ENCODE measurements around the gene ZNF14. TPM values are rescaled to one million over a fixed set of nuclear protein-coding genes. Genes with fewer than 3 reads are reported as not detected.

The ZNF14 gene
- total and polyA plus RNA-seq, 2 experiments from 2014 or later = 4.6 to 10.2 TPM

DNA sequence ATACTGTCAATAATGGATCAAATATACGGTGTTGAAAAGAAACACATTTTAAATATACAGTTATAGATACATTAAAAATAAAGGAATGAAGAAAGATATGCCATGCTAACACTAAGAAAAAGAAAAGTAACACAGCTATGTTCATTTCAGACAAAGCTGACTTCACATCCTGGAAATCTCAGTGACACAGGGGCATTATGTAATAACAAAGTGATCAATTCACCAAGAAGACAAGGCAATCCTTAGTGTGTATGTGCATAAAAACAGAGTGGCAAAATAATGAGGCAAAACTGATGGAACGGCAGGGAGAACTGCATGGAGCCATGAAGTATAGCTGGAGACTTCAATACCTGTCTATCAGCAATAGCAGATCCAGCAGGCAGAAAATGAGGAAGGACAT is 13.1 kb downstream of the ZNF14 start:
- peaks cover 81% of the 10 kb centered on the region for H3K79me2 ChIP-seq (replicated peaks; ENCODE audit: insufficient read depth)
- H3K36me3 Mint-ChIP-seq (ENCODE audit: low read depth) = peaks cover 84% of the 10 kb centered on the region
- H3K27me3 Mint-ChIP-seq (ENCODE audit: insufficient read depth, low read depth, poor library complexity) = peaks cover 3% of the 10 kb centered on the region
- H3K27me3 ChIP-seq (ENCODE audit: insufficient read depth) = no peaks in the 10 kb centered on the region
- H3K4me2 ChIP-seq = no peak overlapping the region
- no peak overlapping the region for H3K4me3 ChIP-seq
- DNase-seq (ENCODE audit: low spot score) = no peak
- no peaks in the 10 kb centered on the region for H3K4me1 ChIP-seq (ENCODE audit: insufficient read depth)
- no peak for ATAC-seq
- TF ChIP-seq POLR2AphosphoS5 (IDR thresholded peaks at IDR 0.05; ENCODE audit: low read depth) (no peak), EZH2phosphoT487 (IDR thresholded peaks at IDR 0.05; ENCODE audit: unreplicated experiment) (no peak), NANOG (IDR thresholded peaks at IDR 0.05; ENCODE audit: borderline replicate concordance) (no peak), EZH2 (IDR thresholded peaks at IDR 0.05; ENCODE audit: low read depth, unreplicated experiment) (no peak), CREB1 (CRISPR knock-in tag; IDR thresholded peaks at IDR 0.05; ENCODE audit: low read depth) (no peak)
- TF ChIP-seq, protein P1, sequence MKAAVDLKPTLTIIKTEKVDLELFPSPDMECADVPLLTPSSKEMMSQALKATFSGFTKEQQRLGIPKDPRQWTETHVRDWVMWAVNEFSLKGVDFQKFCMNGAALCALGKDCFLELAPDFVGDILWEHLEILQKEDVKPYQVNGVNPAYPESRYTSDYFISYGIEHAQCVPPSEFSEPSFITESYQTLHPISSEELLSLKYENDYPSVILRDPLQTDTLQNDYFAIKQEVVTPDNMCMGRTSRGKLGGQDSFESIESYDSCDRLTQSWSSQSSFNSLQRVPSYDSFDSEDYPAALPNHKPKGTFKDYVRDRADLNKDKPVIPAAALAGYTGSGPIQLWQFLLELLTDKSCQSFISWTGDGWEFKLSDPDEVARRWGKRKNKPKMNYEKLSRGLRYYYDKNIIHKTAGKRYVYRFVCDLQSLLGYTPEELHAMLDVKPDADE (IDR thresholded peaks at IDR 0.05) = no peak
- TF ChIP-seq, protein P2, sequence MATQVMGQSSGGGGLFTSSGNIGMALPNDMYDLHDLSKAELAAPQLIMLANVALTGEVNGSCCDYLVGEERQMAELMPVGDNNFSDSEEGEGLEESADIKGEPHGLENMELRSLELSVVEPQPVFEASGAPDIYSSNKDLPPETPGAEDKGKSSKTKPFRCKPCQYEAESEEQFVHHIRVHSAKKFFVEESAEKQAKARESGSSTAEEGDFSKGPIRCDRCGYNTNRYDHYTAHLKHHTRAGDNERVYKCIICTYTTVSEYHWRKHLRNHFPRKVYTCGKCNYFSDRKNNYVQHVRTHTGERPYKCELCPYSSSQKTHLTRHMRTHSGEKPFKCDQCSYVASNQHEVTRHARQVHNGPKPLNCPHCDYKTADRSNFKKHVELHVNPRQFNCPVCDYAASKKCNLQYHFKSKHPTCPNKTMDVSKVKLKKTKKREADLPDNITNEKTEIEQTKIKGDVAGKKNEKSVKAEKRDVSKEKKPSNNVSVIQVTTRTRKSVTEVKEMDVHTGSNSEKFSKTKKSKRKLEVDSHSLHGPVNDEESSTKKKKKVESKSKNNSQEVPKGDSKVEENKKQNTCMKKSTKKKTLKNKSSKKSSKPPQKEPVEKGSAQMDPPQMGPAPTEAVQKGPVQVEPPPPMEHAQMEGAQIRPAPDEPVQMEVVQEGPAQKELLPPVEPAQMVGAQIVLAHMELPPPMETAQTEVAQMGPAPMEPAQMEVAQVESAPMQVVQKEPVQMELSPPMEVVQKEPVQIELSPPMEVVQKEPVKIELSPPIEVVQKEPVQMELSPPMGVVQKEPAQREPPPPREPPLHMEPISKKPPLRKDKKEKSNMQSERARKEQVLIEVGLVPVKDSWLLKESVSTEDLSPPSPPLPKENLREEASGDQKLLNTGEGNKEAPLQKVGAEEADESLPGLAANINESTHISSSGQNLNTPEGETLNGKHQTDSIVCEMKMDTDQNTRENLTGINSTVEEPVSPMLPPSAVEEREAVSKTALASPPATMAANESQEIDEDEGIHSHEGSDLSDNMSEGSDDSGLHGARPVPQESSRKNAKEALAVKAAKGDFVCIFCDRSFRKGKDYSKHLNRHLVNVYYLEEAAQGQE (IDR thresholded peaks at IDR 0.05; ENCODE audit: unreplicated experiment) = no peak
- TF ChIP-seq, protein P3, sequence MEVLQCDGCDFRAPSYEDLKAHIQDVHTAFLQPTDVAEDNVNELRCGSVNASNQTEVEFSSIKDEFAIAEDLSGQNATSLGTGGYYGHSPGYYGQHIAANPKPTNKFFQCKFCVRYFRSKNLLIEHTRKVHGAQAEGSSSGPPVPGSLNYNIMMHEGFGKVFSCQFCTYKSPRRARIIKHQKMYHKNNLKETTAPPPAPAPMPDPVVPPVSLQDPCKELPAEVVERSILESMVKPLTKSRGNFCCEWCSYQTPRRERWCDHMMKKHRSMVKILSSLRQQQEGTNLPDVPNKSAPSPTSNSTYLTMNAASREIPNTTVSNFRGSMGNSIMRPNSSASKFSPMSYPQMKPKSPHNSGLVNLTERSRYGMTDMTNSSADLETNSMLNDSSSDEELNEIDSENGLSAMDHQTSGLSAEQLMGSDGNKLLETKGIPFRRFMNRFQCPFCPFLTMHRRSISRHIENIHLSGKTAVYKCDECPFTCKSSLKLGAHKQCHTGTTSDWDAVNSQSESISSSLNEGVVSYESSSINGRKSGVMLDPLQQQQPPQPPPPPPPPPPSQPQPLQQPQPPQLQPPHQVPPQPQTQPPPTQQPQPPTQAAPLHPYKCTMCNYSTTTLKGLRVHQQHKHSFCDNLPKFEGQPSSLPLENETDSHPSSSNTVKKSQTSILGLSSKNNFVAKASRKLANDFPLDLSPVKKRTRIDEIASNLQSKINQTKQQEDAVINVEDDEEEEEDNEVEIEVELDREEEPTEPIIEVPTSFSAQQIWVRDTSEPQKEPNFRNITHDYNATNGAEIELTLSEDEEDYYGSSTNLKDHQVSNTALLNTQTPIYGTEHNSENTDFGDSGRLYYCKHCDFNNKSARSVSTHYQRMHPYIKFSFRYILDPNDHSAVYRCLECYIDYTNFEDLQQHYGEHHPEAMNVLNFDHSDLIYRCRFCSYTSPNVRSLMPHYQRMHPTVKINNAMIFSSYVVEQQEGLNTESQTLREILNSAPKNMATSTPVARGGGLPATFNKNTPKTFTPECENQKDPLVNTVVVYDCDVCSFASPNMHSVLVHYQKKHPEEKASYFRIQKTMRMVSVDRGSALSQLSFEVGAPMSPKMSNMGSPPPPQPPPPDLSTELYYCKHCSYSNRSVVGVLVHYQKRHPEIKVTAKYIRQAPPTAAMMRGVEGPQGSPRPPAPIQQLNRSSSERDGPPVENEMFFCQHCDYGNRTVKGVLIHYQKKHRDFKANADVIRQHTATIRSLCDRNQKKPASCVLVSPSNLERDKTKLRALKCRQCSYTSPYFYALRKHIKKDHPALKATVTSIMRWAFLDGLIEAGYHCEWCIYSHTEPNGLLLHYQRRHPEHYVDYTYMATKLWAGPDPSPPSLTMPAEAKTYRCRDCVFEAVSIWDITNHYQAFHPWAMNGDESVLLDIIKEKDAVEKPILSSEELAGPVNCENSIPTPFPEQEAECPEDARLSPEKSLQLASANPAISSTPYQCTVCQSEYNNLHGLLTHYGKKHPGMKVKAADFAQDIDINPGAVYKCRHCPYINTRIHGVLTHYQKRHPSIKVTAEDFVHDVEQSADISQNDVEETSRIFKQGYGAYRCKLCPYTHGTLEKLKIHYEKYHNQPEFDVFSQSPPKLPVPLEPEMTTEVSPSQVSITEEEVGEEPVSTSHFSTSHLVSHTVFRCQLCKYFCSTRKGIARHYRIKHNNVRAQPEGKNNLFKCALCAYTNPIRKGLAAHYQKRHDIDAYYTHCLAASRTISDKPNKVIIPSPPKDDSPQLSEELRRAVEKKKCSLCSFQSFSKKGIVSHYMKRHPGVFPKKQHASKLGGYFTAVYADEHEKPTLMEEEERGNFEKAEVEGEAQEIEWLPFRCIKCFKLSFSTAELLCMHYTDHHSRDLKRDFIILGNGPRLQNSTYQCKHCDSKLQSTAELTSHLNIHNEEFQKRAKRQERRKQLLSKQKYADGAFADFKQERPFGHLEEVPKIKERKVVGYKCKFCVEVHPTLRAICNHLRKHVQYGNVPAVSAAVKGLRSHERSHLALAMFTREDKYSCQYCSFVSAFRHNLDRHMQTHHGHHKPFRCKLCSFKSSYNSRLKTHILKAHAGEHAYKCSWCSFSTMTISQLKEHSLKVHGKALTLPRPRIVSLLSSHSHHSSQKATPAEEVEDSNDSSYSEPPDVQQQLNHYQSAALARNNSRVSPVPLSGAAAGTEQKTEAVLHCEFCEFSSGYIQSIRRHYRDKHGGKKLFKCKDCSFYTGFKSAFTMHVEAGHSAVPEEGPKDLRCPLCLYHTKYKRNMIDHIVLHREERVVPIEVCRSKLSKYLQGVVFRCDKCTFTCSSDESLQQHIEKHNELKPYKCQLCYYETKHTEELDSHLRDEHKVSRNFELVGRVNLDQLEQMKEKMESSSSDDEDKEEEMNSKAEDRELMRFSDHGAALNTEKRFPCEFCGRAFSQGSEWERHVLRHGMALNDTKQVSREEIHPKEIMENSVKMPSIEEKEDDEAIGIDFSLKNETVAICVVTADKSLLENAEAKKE (CRISPR knock-in tag; IDR thresholded peaks at IDR 0.05) = no peak
- H3K27ac ChIP-seq (ENCODE audit: low read depth) = no peak overlapping the region
- no peaks in the 10 kb centered on the region for H3K9me2 ChIP-seq (ENCODE audit: insufficient read depth)
- no peak overlapping the region for H3K27ac Mint-ChIP-seq
- no peaks in the 10 kb centered on the region for H4K20me1 ChIP-seq (replicated peaks; ENCODE audit: insufficient read depth)
- no peak overlapping the region for H2AFZ ChIP-seq
- peaks cover 65% of the 10 kb centered on the region; the same call in 1 of the 2 replicates for H3K36me3 ChIP-seq (ENCODE audit: insufficient read depth)
- no peaks in the 10 kb centered on the region for H3F3A ChIP-seq (replicated peaks; ENCODE audit: low read depth)
- peaks cover 84% of the 10 kb centered on the region for H3K9me3 Mint-ChIP-seq
- no peaks in the 10 kb centered on the region for H3K4me1 Mint-ChIP-seq
- no peak overlapping the region for H3K4me3 Mint-ChIP-seq

Measured in GM23338 (cell line).